ENCODE results near the gene ADPRHL1.
A peak's percentile ranks its signal among the peaks of the same experiment; 100 is the strongest.

Gene ADPRHL1

GRCh38 chr13:113414335-113414734 is 39.0 kb downstream of the ADPRHL1 start:
- DNase-seq = no peak

- no peak for DNase-seq
Measured at GRCh38 chr13:113413898-113414282, 39.4 kb downstream of the ADPRHL1 start.

GRCh38 chr13:113413178-113413897 is 40.0 kb downstream of the ADPRHL1 start:
- no peak for DNase-seq

GRCh38 chr13:113412440-113412839 is 40.8 kb downstream of the ADPRHL1 start:
- DNase-seq = no peak

- DNase-seq = peak; percentile 71
Measured at GRCh38 chr13:113411216-113412023, 41.9 kb downstream of the ADPRHL1 start.

GRCh38 chr13:113410472-113411201 is 42.7 kb downstream of the ADPRHL1 start:
- DNase-seq = peak; percentile 77

- peak; percentile 29 for DNase-seq
Measured at GRCh38 chr13:113408562-113408961, 44.7 kb downstream of the ADPRHL1 start.

- DNase-seq = peak; percentile 42
Measured at GRCh38 chr13:113407531-113408393, 45.5 kb downstream of the ADPRHL1 start.

GRCh38 chr13:113407103-113407530 is 46.2 kb downstream of the ADPRHL1 start:
- DNase-seq = no peak

GRCh38 chr13:113406321-113407102 is 46.8 kb downstream of the ADPRHL1 start:
- peak; percentile 48 for DNase-seq

GRCh38 chr13:113405481-113406300 is 47.6 kb downstream of the ADPRHL1 start:
- peak; percentile 37 for DNase-seq

- peak; percentile 36 for DNase-seq
Measured at GRCh38 chr13:113404723-113405471, 48.4 kb downstream of the ADPRHL1 start.

GRCh38 chr13:113404366-113404722 is 48.9 kb downstream of the ADPRHL1 start:
- DNase-seq = no peak

GRCh38 chr13:113403255-113404104 is 49.8 kb downstream of the ADPRHL1 start:
- peak; percentile 42 for DNase-seq

GRCh38 chr13:113402471-113403254 is 50.6 kb downstream of the ADPRHL1 start:
- peak; percentile 35 for DNase-seq

- peak; percentile 43 for DNase-seq
Measured at GRCh38 chr13:113401452-113402415, 51.6 kb downstream of the ADPRHL1 start.

Data from right forelimb (tissue), 1 donor.